Measurements from ENCODE around the gene TREML2. TPM values are rescaled to one million over a fixed set of nuclear protein-coding genes. Genes with fewer than 3 reads are reported as not detected.

The TREML2 gene
- total RNA-seq, 2 donors from 2014 or later: 0.12 TPM; not detected in 1

DNA sequence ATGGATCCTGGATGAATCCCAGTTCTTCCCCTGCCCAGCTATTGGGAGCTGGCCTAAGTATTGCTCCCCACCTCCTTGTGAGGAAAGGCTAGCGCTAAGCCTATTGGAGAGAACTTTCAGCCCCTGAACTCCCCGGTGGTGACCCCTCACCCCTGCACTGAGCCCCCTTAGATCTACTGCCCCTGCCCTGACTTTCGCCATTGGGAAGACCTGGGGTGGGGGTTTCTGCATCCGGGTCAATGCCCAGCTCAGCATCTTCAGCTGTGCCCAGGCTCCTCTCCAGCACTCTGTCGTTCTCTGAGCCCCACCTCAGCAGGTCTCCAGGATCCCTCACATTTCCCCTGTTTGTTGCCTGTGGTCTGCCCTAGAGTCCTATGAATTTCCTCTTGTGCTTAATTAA is 36.2 kb upstream of the TREML2 start:
- TF ChIP-seq, protein P1, sequence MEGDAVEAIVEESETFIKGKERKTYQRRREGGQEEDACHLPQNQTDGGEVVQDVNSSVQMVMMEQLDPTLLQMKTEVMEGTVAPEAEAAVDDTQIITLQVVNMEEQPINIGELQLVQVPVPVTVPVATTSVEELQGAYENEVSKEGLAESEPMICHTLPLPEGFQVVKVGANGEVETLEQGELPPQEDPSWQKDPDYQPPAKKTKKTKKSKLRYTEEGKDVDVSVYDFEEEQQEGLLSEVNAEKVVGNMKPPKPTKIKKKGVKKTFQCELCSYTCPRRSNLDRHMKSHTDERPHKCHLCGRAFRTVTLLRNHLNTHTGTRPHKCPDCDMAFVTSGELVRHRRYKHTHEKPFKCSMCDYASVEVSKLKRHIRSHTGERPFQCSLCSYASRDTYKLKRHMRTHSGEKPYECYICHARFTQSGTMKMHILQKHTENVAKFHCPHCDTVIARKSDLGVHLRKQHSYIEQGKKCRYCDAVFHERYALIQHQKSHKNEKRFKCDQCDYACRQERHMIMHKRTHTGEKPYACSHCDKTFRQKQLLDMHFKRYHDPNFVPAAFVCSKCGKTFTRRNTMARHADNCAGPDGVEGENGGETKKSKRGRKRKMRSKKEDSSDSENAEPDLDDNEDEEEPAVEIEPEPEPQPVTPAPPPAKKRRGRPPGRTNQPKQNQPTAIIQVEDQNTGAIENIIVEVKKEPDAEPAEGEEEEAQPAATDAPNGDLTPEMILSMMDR (IDR thresholded peaks at IDR 0.05): no peak
- no peaks in the 10 kb centered on the region for H3K27me3 ChIP-seq

DNA sequence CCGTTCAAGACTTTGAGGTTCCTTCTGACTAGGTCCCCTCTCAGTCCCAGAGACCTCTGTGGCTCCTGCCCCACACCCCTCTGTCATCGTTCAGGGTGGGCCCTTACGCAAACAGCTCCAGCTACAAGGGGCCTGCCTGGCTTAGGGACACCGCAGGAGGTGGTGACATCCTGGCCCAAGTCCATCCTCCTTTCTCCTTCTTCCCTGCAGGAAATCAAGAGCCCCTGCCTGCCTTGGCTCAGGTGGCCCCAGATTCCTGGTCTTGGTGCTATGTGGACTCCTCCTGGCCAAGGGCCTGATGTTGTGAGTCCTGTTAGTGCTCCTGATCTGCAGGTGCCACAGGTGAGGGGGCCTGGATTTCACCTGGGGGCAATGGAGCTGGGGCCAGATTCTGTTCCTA is 35.3 kb upstream of the TREML2 start:
- Histone ChIP-seq H3K27me3 (no peaks in the 10 kb centered on the region), H3K36me3 (no peaks in the 10 kb centered on the region), H3K9me3 (no peaks in the 10 kb centered on the region), H3K4me1 (no peaks in the 10 kb centered on the region), H3K4me3 (no peak overlapping the region), H3K27ac (no peak overlapping the region)
- DNase-seq (ENCODE audit: low spot score): no peak
- TF ChIP-seq, protein P1 (IDR thresholded peaks at IDR 0.05): no peak

More for the DNA sequence above, 36.2 kb upstream of the TREML2 start:
- H3K4me1 ChIP-seq: no peaks in the 10 kb centered on the region
- no peaks in the 10 kb centered on the region for H3K9me3 ChIP-seq
- H3K36me3 ChIP-seq: no peaks in the 10 kb centered on the region
- no peak overlapping the region for H3K27ac ChIP-seq
- no peak for DNase-seq (ENCODE audit: low spot score)
- H3K4me3 ChIP-seq: no peak overlapping the region

DNA sequence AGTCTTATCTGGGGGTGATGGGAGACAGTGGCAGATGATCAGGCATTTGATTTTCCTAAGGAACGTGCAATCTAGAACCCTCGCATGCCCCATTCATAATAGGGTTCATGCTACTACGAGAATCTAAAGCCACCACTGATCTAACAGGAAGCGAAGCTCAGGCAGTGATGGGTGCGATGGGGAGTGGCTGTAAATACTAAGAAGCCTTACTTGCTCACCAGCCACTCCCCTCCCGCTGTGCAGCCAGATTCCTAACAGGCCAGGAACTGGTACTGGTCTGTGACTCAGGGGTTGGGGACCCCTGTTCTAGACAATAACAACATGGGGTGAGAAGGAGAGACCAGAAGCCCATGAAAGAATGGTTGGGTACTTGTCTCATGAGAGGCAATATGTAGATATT is 31.7 kb upstream of the TREML2 start:
- no peaks in the 10 kb centered on the region for H3K9me3 ChIP-seq
- DNase-seq (ENCODE audit: low spot score): no peak
- no peaks in the 10 kb centered on the region for H3K27me3 ChIP-seq
- H3K4me3 ChIP-seq: no peak overlapping the region
- TF ChIP-seq, protein P1 (IDR thresholded peaks at IDR 0.05): no peak
- no peaks in the 10 kb centered on the region for H3K4me1 ChIP-seq
- no peak overlapping the region for H3K27ac ChIP-seq
- no peaks in the 10 kb centered on the region for H3K36me3 ChIP-seq

DNA sequence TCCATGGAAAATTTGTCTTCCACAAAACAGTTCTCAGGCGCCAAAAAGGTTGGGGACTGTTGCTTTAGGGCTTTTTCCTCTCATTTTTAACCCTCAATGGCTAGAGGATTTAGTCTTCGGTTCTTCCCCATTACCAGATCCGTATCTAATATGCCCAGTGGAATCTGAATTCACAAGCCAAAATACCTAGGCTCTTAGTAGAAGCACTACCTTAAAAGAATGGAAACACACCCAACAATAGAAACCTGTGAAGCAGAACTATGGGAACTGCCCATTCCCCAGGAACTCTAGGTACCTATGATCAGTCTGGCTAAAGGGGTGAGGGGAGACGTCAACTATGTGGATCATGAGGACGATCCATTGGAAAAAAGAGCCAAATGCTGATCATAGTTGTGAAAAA is 30.3 kb upstream of the TREML2 start:
- TF ChIP-seq, protein P1 (IDR thresholded peaks at IDR 0.05): no peak

DNA sequence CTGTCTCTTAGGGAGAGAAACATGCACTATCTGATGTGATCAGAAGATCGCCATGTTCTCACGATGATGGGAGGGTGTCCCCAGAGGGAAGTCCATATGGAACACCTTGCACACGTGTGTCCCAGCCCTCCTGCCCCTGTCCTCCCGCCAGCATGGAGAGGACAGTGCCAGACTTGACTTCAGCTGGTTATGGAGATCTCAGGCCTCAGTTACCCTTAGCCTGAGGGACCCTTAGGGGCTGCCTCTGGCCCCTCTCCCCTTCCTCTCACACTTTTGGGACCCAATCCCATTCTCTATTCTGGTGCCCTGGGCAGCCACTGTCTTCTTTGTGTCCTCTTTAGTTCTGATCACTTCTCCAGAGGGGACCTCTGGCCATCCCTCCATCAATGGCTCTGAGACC is 28.8 kb upstream of the TREML2 start:
- H3K36me3 ChIP-seq: no peaks in the 10 kb centered on the region
- no peaks in the 10 kb centered on the region for H3K9me3 ChIP-seq
- no peak for DNase-seq (ENCODE audit: low spot score)
- TF ChIP-seq, protein P1 (IDR thresholded peaks at IDR 0.05): no peak
- H3K27ac ChIP-seq: no peak overlapping the region
- no peaks in the 10 kb centered on the region for H3K27me3 ChIP-seq
- no peaks in the 10 kb centered on the region for H3K4me1 ChIP-seq
- H3K4me3 ChIP-seq: no peak overlapping the region

More for the DNA sequence above, 30.3 kb upstream of the TREML2 start:
- H3K27ac ChIP-seq: no peak overlapping the region
- H3K27me3 ChIP-seq: no peaks in the 10 kb centered on the region
- no peak for DNase-seq (ENCODE audit: low spot score)
- no peak overlapping the region for H3K4me3 ChIP-seq
- H3K9me3 ChIP-seq: no peaks in the 10 kb centered on the region
- H3K4me1 ChIP-seq: no peaks in the 10 kb centered on the region
- no peaks in the 10 kb centered on the region for H3K36me3 ChIP-seq

DNA sequence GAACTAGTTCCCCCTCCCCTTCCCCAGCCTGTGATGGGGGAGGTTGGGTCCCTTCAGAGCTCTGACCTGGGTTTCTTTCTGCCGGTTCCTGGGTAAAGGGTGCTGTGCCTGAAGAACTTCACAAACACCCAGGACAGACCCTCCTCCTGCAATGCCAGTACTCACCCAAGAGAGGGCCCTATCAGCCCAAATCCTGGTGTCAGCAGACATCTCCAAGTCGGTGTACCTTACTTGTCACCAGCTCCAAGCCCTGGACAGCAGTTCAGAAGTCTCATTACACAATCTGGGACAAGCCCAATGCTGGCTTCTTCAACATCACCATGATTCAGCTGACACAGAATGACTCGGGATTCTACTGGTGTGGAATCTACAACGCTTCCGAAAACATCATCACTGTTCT is 27.7 kb upstream of the TREML2 start:
- Histone ChIP-seq H3K27me3 (no peaks in the 10 kb centered on the region), H3K9me3 (no peaks in the 10 kb centered on the region), H3K4me3 (no peak overlapping the region), H3K27ac (no peak overlapping the region), H3K36me3 (no peaks in the 10 kb centered on the region), H3K4me1 (no peaks in the 10 kb centered on the region)
- no peak for DNase-seq (ENCODE audit: low spot score)
- TF ChIP-seq, protein P1 (IDR thresholded peaks at IDR 0.05): no peak
